COLO668 (cell line): Measurements from ENCODE around the gene TOPBP1.

Experiments used
- DNase-seq: peaks from one replicate; lab custom pipeline; 2025; ENCODE audit not compliant: unreplicated experiment; lab: John Stamatoyannopoulos, UW

TOPBP1 gene

GRCh38 chr3:133611534-133611933, 50.2 kb downstream of the TOPBP1 start:
- DNase-seq = no peak

- no peak for DNase-seq
Measured at GRCh38 chr3:133610031-133610430, 51.7 kb downstream of the TOPBP1 start.

GRCh38 chr3:133608388-133608787, 53.4 kb downstream of the TOPBP1 start:
- DNase-seq = no peak

GRCh38 chr3:133607816-133608215, 53.9 kb downstream of the TOPBP1 start:
- no peak for DNase-seq

GRCh38 chr3:133606902-133607301, 54.8 kb downstream of the TOPBP1 start:
- no peak for DNase-seq

GRCh38 chr3:133606342-133606741, 55.4 kb downstream of the TOPBP1 start:
- no peak for DNase-seq

GRCh38 chr3:133600572-133601081, 61.1 kb downstream of the TOPBP1 start:
- no peak for DNase-seq

- DNase-seq = no peak
Measured at GRCh38 chr3:133599280-133599679, 62.5 kb downstream of the TOPBP1 start.

GRCh38 chr3:133598405-133598804, 63.3 kb downstream of the TOPBP1 start:
- DNase-seq = no peak

- DNase-seq = no peak
Measured at GRCh38 chr3:133595341-133595740, 66.4 kb downstream of the TOPBP1 start.

- DNase-seq = no peak
Measured at GRCh38 chr3:133593243-133593642, 68.5 kb downstream of the TOPBP1 start.

- DNase-seq = no peak
Measured at GRCh38 chr3:133592843-133593242, 68.9 kb downstream of the TOPBP1 start.

- DNase-seq = no peak
Measured at GRCh38 chr3:133591271-133591742, 70.4 kb downstream of the TOPBP1 start.

GRCh38 chr3:133589503-133589902, 72.2 kb downstream of the TOPBP1 start:
- DNase-seq = no peak

- no peak for DNase-seq
Measured at GRCh38 chr3:133588784-133589465, 72.8 kb downstream of the TOPBP1 start.

GRCh38 chr3:133588035-133588434, 73.7 kb downstream of the TOPBP1 start:
- DNase-seq = no peak

GRCh38 chr3:133583396-133583795, 78.3 kb downstream of the TOPBP1 start:
- no peak for DNase-seq

- DNase-seq = no peak
Measured at GRCh38 chr3:133578548-133579191, 83.1 kb downstream of the TOPBP1 start.

- no peak for DNase-seq
Measured at GRCh38 chr3:133576169-133576568, 85.6 kb downstream of the TOPBP1 start.

GRCh38 chr3:133575086-133575485, 86.7 kb downstream of the TOPBP1 start:
- no peak for DNase-seq

GRCh38 chr3:133574260-133574881, 87.4 kb downstream of the TOPBP1 start:
- DNase-seq = no peak

GRCh38 chr3:133573629-133574194, 88.0 kb downstream of the TOPBP1 start, which contains the start of gene CDV3:
Gene CDV3, plus strand, starts transcription at chr3:133573686. Its CDS starts 359 bp downstream, at chr3:133574045.
- no peak for DNase-seq
